Cardiac muscle cell (in vitro differentiated cells and primary cell): ENCODE measurements around the gene TCF7. TPM values are rescaled to one million over a fixed set of nuclear protein-coding genes. Genes with fewer than 3 reads are reported as not detected.
A peak's percentile ranks its signal among the peaks of the same experiment; 100 is the strongest.

Source experiments
- DNase-seq, 2 donors: peaks; one replicate each; pipeline versions ENCODE4 v3.0.0 to v3.0.0-alpha.2; 2010 to 2017; ENCODE audit warnings: low read depth in 1 of 2, low spot score in 1 of 2
- H3K27ac ChIP-seq: fragments of 200-600 bp; sonication (generic); 2 replicates; pipeline ENCODE4 v1.5.1; 2016
- H3K27me3 ChIP-seq: fragments of 200-600 bp; sonication (generic); 2 replicates; pipeline ENCODE4 v1.6.0; 2016; ENCODE audit warnings: control low read depth
- H3K36me3 ChIP-seq: fragments of 200-600 bp; sonication (generic); 2 replicates; pipeline ENCODE4 v1.5.1; 2016; ENCODE audit warnings: control low read depth
- H3K4me1 ChIP-seq: fragments of 200-600 bp; sonication (generic); 2 replicates; pipeline ENCODE4 v1.8.1; 2017; ENCODE audit warnings: low read depth, mild to moderate bottlenecking, mixed run types
- H3K4me3 ChIP-seq: fragments of 200-600 bp; sonication (generic); 2 replicates; pipeline ENCODE4 v1.5.1; 2016; ENCODE audit warnings: mild to moderate bottlenecking
- H3K9me3 ChIP-seq: fragments of 200-600 bp; sonication (generic); 2 replicates; pipeline ENCODE4 v1.5.1; 2017; ENCODE audit warnings: low read depth, mild to moderate bottlenecking, control low read depth
- polyA plus RNA-seq: library from polyadenylated mRNA; unstranded; fragments of >200 nt; fragmentation: Nextera tagmentation; extraction: Ambion mirVana; gene quantifications from 2 replicates; pipeline ENCODE4 v1.2.1, GENCODE V29; 2016
- total RNA-seq: library from RNA; depleted of rRNA; stranded (reverse); fragments of >200 nt; gene quantifications from 2 replicates; pipeline ENCODE4 v1.2.3, GENCODE V29; 2016
- TF ChIP-seq, protein P1 (sequence below): IDR thresholded peaks from 2 replicates; pipeline ENCODE4 v1.5.1; 2012; ENCODE audit warnings: low read depth, mild to moderate bottlenecking, low read length

Gene TCF7
- total and polyA plus RNA-seq, 2 experiments from 2014 or later = 6.8 to 28.9 TPM

GRCh38 chr5:134178096-134178419 is 63.6 kb downstream of the TCF7 start:
- Histone ChIP-seq H3K27ac (peak overlapping the region; percentile 100), H3K4me3 (no peak overlapping the region), H3K9me3 (no peaks in the 10 kb centered on the region), H3K4me1 (peaks cover 16% of the 10 kb centered on the region), H3K27me3 (no peaks in the 10 kb centered on the region), H3K36me3 (no peaks in the 10 kb centered on the region)
- TF ChIP-seq, protein P1, sequence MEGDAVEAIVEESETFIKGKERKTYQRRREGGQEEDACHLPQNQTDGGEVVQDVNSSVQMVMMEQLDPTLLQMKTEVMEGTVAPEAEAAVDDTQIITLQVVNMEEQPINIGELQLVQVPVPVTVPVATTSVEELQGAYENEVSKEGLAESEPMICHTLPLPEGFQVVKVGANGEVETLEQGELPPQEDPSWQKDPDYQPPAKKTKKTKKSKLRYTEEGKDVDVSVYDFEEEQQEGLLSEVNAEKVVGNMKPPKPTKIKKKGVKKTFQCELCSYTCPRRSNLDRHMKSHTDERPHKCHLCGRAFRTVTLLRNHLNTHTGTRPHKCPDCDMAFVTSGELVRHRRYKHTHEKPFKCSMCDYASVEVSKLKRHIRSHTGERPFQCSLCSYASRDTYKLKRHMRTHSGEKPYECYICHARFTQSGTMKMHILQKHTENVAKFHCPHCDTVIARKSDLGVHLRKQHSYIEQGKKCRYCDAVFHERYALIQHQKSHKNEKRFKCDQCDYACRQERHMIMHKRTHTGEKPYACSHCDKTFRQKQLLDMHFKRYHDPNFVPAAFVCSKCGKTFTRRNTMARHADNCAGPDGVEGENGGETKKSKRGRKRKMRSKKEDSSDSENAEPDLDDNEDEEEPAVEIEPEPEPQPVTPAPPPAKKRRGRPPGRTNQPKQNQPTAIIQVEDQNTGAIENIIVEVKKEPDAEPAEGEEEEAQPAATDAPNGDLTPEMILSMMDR = no peak
- DNase-seq = no peak

DNA sequence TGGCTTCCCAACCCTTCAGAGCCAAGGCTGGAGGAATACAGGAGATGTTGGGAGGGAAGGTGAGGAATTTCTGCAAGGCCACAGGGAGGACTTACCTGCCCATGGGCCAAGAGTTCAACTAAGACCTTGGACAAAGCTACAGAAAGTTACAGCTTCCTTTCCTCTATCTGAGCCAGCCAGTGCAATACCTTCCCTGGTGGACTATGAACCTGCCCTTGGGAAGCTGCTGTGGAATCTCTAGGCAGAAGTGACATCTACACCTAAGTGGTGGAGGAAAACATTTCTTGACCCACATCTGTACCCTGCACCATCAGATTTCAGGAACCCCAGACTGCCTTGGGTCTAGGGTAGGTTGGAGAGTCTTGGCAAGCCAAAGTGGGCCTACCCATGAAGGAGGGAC is 69.0 kb downstream of the TCF7 start:
- TF ChIP-seq, protein P1 = no peak
- no peaks in the 10 kb centered on the region for H3K9me3 ChIP-seq
- DNase-seq = no peak
- no peaks in the 10 kb centered on the region for H3K36me3 ChIP-seq
- H3K4me3 ChIP-seq = no peak overlapping the region
- H3K4me1 ChIP-seq = no peaks in the 10 kb centered on the region
- no peak overlapping the region for H3K27ac ChIP-seq
- no peaks in the 10 kb centered on the region for H3K27me3 ChIP-seq

DNA sequence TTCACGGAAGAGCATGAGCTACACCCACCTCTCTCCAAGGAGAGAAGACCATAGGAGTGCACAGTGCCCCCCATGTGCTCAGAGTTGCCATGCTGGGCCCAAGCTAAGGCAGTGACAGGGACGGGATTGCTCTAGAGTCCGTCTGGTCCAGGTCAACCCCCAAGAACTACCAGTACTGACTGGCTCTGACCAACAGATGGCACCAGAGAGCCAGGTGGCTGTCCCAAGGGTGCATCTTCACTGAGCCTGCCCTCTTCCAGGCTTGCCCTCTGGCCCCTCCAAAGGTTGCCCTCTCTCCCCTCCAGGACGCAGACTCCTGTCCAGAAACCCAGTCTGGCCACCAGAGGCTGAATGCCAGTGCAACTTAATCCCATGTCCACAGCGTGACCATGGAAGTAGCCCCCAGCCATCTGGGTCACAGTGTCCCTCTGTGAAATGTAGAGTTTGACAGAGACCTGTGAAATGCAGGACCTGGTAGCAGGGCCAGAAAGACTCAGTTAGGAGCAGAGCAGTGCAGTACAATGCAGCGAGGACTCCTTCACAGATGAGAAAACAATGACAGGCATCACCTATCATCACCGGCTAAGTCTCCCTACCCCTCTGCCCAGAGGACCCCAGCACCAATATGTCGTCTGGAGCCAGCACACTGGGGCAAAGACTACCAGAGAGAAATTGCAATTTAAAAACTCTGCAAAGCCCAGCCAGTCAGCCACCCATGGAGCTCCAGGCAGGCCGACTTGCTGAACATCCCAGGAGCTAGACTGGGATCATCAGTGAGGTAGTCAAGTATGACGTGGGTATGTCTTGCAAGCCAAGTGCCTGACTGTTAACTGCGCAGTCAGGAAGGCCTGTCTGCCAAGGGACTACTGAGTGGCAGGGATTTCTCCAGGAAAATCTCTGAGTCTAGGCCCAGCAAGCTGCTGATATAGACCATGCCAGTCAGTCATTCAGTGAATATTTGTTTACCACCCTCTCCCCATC is 70.0 kb downstream of the TCF7 start:
- Histone ChIP-seq H3K27me3 (no peaks in the 10 kb centered on the region), H3K4me3 (no peak overlapping the region), H3K27ac (no peak overlapping the region), H3K4me1 (no peaks in the 10 kb centered on the region), H3K36me3 (no peaks in the 10 kb centered on the region), H3K9me3 (no peaks in the 10 kb centered on the region)
- TF ChIP-seq, protein P1 = peak; percentile 93
- peak; percentile 70 for DNase-seq

GRCh38 chr5:134188092-134188491 is 73.6 kb downstream of the TCF7 start:
- H3K4me1 ChIP-seq = no peaks in the 10 kb centered on the region
- H3K36me3 ChIP-seq = no peaks in the 10 kb centered on the region
- H3K4me3 ChIP-seq = no peak overlapping the region
- no peaks in the 10 kb centered on the region for H3K27me3 ChIP-seq
- DNase-seq = no peak
- H3K27ac ChIP-seq = no peak overlapping the region
- no peaks in the 10 kb centered on the region for H3K9me3 ChIP-seq
- TF ChIP-seq, protein P1 = no peak

GRCh38 chr5:134189031-134189430 is 74.5 kb downstream of the TCF7 start:
- no peaks in the 10 kb centered on the region for H3K36me3 ChIP-seq
- H3K9me3 ChIP-seq = no peaks in the 10 kb centered on the region
- no peak for DNase-seq
- H3K4me3 ChIP-seq = no peak overlapping the region
- H3K4me1 ChIP-seq = no peaks in the 10 kb centered on the region
- H3K27me3 ChIP-seq = no peaks in the 10 kb centered on the region
- TF ChIP-seq, protein P1 = no peak
- no peak overlapping the region for H3K27ac ChIP-seq
